Caco-2 (cell line): ENCODE measurements around the gene KRT39. TPM values are rescaled to one million over a fixed set of nuclear protein-coding genes. Genes with fewer than 3 reads are reported as not detected.

Source experiments
- BruUV-seq: library from RNA; stranded (reverse); fragments of 400-500 nt; replicated peaks from 2 replicates; lab custom pipeline; 2021; lab: Mats Ljungman, UMichigan
- CTCF ChIA-PET: fragments of 300-600 bp; sonication (Branson Sonifier 250); formaldehyde crosslinking; loops from one replicate; lab custom pipeline; 2022; ENCODE audit warnings: antibody characterized with exemption; lab: Charles Lee
- POLR2A ChIA-PET: fragments of 300-600 bp; sonication (Branson Sonifier 250); formaldehyde crosslinking; loops from one replicate; lab custom pipeline; 2022; ENCODE audit warnings: antibody characterized with exemption; lab: Charles Lee
- DNase-seq, 2 experiments: peaks; one replicate each; pipeline versions ENCODE4 v3.0.0 to v3.0.0-alpha.2; 2020 to 2022
- H3K27me3 ChIP-seq: replicated peaks from 2 replicates; pipeline ENCODE4 v1.6.0; 2011; ENCODE audit warnings: low read length; ENCODE audit not compliant: control insufficient read depth, insufficient read depth
- H3K36me3 ChIP-seq: 2 replicates; pipeline ENCODE4 v1.5.1; 2011; ENCODE audit warnings: low read length; ENCODE audit not compliant: control insufficient read depth, insufficient read depth
- H3K4me1 ChIP-seq: fragments of 250-450 bp; sonication (Bioruptor Pico); 2 replicates; pipeline ENCODE4 v1.5.1; 2020; ENCODE audit warnings: mild to moderate bottlenecking
- H3K4me3 ChIP-seq: 2 replicates; pipeline ENCODE4 v1.5.1; 2011; ENCODE audit warnings: low read depth, mild to moderate bottlenecking, control low read depth, low read length
- H3K9me3 ChIP-seq: fragments of 250-450 bp; sonication (Bioruptor Pico); 2 replicates; pipeline ENCODE4 v1.5.1; 2020; ENCODE audit warnings: mild to moderate bottlenecking, moderate library complexity
- H3K27ac Mint-ChIP-seq: one replicate; pipeline ENCODE4 v1.8.0; 2022; ENCODE audit warnings: mixed read lengths; ENCODE audit not compliant: unreplicated experiment
- H3K27me3 Mint-ChIP-seq: one replicate; pipeline ENCODE4 v1.8.0; 2022; ENCODE audit warnings: mixed read lengths; ENCODE audit not compliant: insufficient read depth, unreplicated experiment
- H3K36me3 Mint-ChIP-seq: one replicate; pipeline ENCODE4 v1.8.0; 2022; ENCODE audit warnings: mild to moderate bottlenecking, mixed read lengths; ENCODE audit not compliant: insufficient read depth, unreplicated experiment
- H3K4me1 Mint-ChIP-seq: one replicate; pipeline ENCODE4 v1.8.0; 2022; ENCODE audit warnings: low read depth, mixed read lengths; ENCODE audit not compliant: unreplicated experiment
- H3K4me3 Mint-ChIP-seq: one replicate; pipeline ENCODE4 v1.8.0; 2022; ENCODE audit warnings: mild to moderate bottlenecking, moderate library complexity, mixed read lengths; ENCODE audit not compliant: unreplicated experiment
- H3K9me3 Mint-ChIP-seq: one replicate; pipeline ENCODE4 v1.8.0; 2022; ENCODE audit warnings: mixed read lengths; ENCODE audit not compliant: unreplicated experiment
- CTCF ChIP-seq, 2 experiments: fragments of 200-600 bp in 1 of 2; IDR thresholded peaks; 1 replicate in 1 of 2; 2 replicates in 1 of 2; pipeline versions ENCODE4 v1.5.1 to v1.8.0; 2011 to 2022; ENCODE audit warnings: antibody characterized with exemption in 1 of 2, control low read depth in 1 of 2, inconsistent platforms in 1 of 2, low read depth in 1 of 2, low read length in 1 of 2, mild to moderate bottlenecking in 1 of 2, moderate library complexity in 1 of 2; ENCODE audit not compliant: insufficient read depth in 1 of 2, severe bottlenecking in 1 of 2, unreplicated experiment in 1 of 2
- intact Hi-C: fragments of 100-400 bp; cut with micrococcal nuclease; formaldehyde crosslinking; loops from one replicate; pipeline ENCODE4 v1.10.0; 2022; ENCODE audit not compliant: unreplicated experiment
- total RNA-seq: library from RNA; stranded (reverse); gene quantifications from 2 replicates; pipeline ENCODE4 v1.2.3, GENCODE V29; 2022

The KRT39 gene
- total RNA-seq, 1 experiment from 2014 or later, result not detected

DNA sequence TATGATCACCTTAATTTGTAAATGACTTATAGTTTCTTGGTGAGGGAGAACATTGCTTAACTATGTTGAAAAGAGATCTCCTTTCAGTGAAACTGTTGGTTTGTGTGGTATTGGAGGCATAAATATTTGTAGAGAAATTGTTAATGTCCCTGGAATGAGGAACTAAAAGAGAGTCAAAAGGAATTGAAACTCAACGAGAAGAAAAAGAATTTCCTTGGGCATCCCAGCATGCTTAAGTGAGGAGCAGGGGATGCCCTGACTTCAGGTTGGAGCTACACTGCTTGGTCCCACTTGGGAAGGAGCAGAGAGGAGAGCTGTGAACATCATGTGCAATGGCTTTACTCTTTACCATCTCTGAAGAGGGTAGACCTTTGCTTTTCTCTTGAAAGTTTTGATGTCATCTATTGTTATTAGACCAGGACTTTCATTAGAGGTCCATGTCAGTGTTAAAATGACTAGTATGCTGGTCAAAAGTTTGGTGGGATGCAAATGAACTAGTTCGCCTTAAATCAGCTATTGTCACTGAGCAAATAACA, 51.0 kb downstream of the KRT39 start:
- peaks cover 25% of the 10 kb centered on the region for H3K4me1 ChIP-seq
- intact Hi-C loops, result no loop called here
- Mint-ChIP-seq H3K9me3 (no peaks in the 10 kb centered on the region), H3K27ac (peak overlapping the region; percentile 45), H3K4me3 (no peak overlapping the region), H3K36me3 (no peaks in the 10 kb centered on the region), H3K4me1 (peaks cover 12% of the 10 kb centered on the region), H3K27me3 (no peaks in the 10 kb centered on the region)
- no TSS peak for BruUV-seq
- ChIA-PET CTCF (no interaction called here), POLR2A (no interaction called here)
- H3K4me3 ChIP-seq, result no peak overlapping the region
- no peaks in the 10 kb centered on the region for H3K36me3 ChIP-seq
- no peak for DNase-seq
- no peaks in the 10 kb centered on the region for H3K27me3 ChIP-seq
- no peaks in the 10 kb centered on the region for H3K9me3 ChIP-seq
- TF ChIP-seq CTCF (IDR thresholded peaks at IDR 0.05; ENCODE audit: insufficient read depth in 1 of 2, low read depth in 1 of 2, low read length in 1 of 2, severe bottlenecking in 1 of 2, unreplicated experiment in 1 of 2), result no peak

DNA sequence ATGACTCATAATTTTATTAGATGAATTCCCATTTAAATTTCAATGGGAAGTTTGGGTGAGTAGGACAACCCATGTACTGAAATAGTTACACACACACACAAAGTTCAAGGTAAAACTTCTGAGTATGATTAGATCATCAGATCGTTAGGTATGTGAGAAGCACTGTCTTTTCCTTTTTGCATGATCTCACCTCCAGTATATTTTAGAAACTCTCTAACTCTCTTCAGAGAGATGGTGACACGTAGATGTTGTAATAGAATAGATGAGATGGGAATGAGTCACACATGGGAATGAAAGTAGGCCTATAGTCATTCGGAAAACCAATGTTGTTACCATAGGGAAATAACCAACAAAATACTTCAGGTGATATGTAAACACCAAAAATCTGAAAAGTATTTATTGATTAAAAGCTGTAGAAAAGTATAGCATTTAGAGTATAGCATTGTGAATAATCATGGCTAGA, 51.5 kb downstream of the KRT39 start:
- Histone ChIP-seq H3K36me3 (no peaks in the 10 kb centered on the region), H3K4me3 (no peak overlapping the region), H3K4me1 (peaks cover 30% of the 10 kb centered on the region), H3K27me3 (no peaks in the 10 kb centered on the region), H3K9me3 (no peaks in the 10 kb centered on the region)
- no peak for TF ChIP-seq CTCF (IDR thresholded peaks at IDR 0.05; ENCODE audit: insufficient read depth in 1 of 2, low read depth in 1 of 2, low read length in 1 of 2, severe bottlenecking in 1 of 2, unreplicated experiment in 1 of 2)
- intact Hi-C loops, result no loop called here
- POLR2A ChIA-PET, result no interaction called here
- no peak for DNase-seq
- CTCF ChIA-PET, result no interaction called here
- Mint-ChIP-seq H3K9me3 (no peaks in the 10 kb centered on the region), H3K4me3 (no peak overlapping the region), H3K27ac (peak overlapping the region; percentile 45), H3K4me1 (peaks cover 17% of the 10 kb centered on the region), H3K36me3 (no peaks in the 10 kb centered on the region), H3K27me3 (no peaks in the 10 kb centered on the region)
- no TSS peak for BruUV-seq

- Mint-ChIP-seq H3K9me3 (no peaks in the 10 kb centered on the region), H3K36me3 (no peaks in the 10 kb centered on the region), H3K27ac (no peak overlapping the region), H3K4me3 (no peak overlapping the region), H3K4me1 (peaks cover 25% of the 10 kb centered on the region), H3K27me3 (no peaks in the 10 kb centered on the region)
- no peak overlapping the region for H3K4me3 ChIP-seq
- intact Hi-C loops, result no loop called here
- ChIA-PET POLR2A (no interaction called here), CTCF (no interaction called here)
- TF ChIP-seq CTCF (IDR thresholded peaks at IDR 0.05; ENCODE audit: insufficient read depth in 1 of 2, low read depth in 1 of 2, low read length in 1 of 2, severe bottlenecking in 1 of 2, unreplicated experiment in 1 of 2), result no peak
- H3K9me3 ChIP-seq, result no peaks in the 10 kb centered on the region
- H3K36me3 ChIP-seq, result no peaks in the 10 kb centered on the region
- no peak for DNase-seq
- H3K4me1 ChIP-seq, result peaks cover 40% of the 10 kb centered on the region
- H3K27me3 ChIP-seq, result no peaks in the 10 kb centered on the region
- no TSS peak for BruUV-seq
Measured at GRCh38 chr17:40914075-40914855, 52.5 kb downstream of the KRT39 start.
